HG03342 (cell line): ENCODE results near the gene S100P.
"Not testable (repeated sequence)": the region's sequence is repeated elsewhere in the genome, so short reads cannot be mapped to it uniquely, and the experiment has no call there.

Source experiments
- ATAC-seq: cut with Tn5 transposase; IDR thresholded peaks from one replicate; pipeline ENCODE4 v1.9.1; 2021; ENCODE audit warnings: mild to moderate bottlenecking, moderate library complexity; ENCODE audit not compliant: unreplicated experiment

The S100P gene

GRCh38 chr4:6693231-6694176 is at the start of gene S100P:
TSS of gene S100P (plus strand) at chr4:6693878. CDS start at chr4:6693933, 55 bp downstream.
- ATAC-seq, result no peak

GRCh38 chr4:6644792-6645530 is 48.7 kb upstream of the S100P start:
- no peak for ATAC-seq

- ATAC-seq, result no peak
These were observed 46.5 kb upstream of the S100P start for GRCh38 chr4:6647169-6647568.

GRCh38 chr4:6647582-6648230 is 46.0 kb upstream of the S100P start:
- ATAC-seq, result no peak

- no peak for ATAC-seq
These were observed 44.5 kb upstream of the S100P start for GRCh38 chr4:6649216-6649615.

- not testable (repeated sequence) for ATAC-seq
These were observed 39.5 kb upstream of the S100P start for GRCh38 chr4:6654211-6654610.

GRCh38 chr4:6655291-6655690 is 38.4 kb upstream of the S100P start:
- ATAC-seq, result not testable (repeated sequence)

GRCh38 chr4:6655924-6656323 is 37.8 kb upstream of the S100P start:
- no peak for ATAC-seq

- no peak for ATAC-seq
These were observed 36.2 kb upstream of the S100P start for GRCh38 chr4:6657242-6658208.

- no peak for ATAC-seq
These were observed 35.5 kb upstream of the S100P start for GRCh38 chr4:6658209-6658595.

- ATAC-seq, result no peak
These were observed 35.0 kb upstream of the S100P start for GRCh38 chr4:6658597-6659075.

GRCh38 chr4:6659897-6660296 is 33.8 kb upstream of the S100P start:
- ATAC-seq, result no peak

- no peak for ATAC-seq
These were observed 33.2 kb upstream of the S100P start for GRCh38 chr4:6660430-6660829.

- ATAC-seq, result no peak
These were observed 31.1 kb upstream of the S100P start for GRCh38 chr4:6662591-6662990.

- no peak for ATAC-seq
These were observed 29.9 kb upstream of the S100P start for GRCh38 chr4:6663596-6664393.

- no peak for ATAC-seq
These were observed 28.4 kb upstream of the S100P start for GRCh38 chr4:6665320-6665654.

- ATAC-seq, result no peak
These were observed 25.3 kb upstream of the S100P start for GRCh38 chr4:6668391-6668790.

- no peak for ATAC-seq
These were observed 22.0 kb upstream of the S100P start for GRCh38 chr4:6671648-6672047.

GRCh38 chr4:6672131-6672530 is 21.5 kb upstream of the S100P start:
- no peak for ATAC-seq
